NCI-H82 treated with DMSO at 0.1 percent for 48 hours (cell line): ENCODE data around the gene UCP2.
"Not testable (repeated sequence)": the region's sequence is repeated elsewhere in the genome, so short reads cannot be mapped to it uniquely, and the experiment has no call there.

Source experiments
- DNase-seq: peaks from one replicate; lab custom pipeline; 2025; ENCODE audit not compliant: unreplicated experiment; lab: John Stamatoyannopoulos, UW

UCP2 gene

DNA sequence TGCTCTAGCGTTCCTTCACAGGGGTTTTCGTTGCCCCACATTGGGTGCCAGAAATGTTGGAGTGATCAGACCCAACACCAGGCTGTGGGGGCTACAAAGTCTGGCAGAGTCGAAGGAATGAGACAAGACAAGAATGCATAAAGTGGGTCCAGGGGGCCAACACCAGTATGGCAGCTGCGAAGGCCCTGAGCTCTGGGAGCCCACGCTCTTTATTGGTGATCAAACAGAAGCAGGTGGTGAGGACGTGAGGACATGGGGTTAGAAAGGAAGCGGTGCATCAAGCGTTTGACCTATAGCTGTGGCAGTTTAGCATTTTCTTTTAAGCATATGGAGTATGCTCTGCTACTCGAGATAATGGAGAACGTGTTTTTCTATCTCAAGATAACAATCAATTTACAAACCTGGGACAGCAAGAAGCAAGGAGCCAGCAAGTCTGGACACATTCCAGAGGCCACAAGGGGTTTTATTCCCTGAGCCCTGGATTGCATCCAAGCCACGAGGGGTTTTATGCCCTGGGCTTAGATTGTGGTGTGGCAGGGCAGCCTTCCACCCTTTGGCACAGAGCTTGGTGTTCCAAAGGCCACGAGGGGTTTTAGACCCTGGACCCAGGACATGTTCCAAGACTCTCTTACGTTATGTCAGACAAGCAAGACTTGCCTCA, 35.7 kb downstream of the UCP2 start:
- no peak for DNase-seq

DNA sequence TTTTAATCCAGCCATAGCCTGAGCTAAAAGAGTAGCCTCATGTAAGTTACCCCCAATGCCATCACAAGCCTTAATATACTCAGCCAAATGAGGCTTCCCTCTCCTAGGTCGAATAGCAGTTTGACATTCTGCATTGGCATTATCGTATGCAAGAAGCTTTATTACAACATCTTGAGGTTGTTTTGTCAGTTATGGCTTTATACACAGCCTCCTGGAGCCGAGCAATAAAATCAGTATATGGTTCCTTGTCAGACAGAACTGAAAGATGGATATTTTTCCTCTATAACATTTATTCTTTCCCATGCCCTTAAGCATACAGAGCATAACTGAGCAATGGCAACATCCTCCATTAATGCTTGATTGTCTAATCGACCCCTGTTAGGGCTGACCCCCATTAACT, 37.2 kb downstream of the UCP2 start:
- DNase-seq = no peak

DNA sequence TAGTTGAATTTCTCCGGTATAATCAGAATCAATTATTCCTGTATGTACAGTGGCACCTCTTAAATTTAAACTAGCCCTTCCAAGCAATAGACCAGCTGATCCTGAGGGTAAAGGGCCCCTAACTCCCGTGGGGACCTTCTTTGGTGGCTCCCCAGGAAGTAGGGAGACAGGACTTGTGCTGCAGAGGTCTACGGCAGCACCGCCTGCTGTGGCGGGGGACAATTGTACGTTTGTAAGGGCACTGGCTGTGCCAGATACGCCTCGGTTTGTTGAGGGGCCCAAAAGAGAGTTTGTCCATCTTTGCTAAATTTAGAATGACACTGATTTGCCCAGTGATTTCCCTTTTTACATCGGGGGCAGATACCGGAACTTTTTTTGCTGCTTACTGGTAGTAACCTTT, 37.7 kb downstream of the UCP2 start:
- DNase-seq = no peak

DNA sequence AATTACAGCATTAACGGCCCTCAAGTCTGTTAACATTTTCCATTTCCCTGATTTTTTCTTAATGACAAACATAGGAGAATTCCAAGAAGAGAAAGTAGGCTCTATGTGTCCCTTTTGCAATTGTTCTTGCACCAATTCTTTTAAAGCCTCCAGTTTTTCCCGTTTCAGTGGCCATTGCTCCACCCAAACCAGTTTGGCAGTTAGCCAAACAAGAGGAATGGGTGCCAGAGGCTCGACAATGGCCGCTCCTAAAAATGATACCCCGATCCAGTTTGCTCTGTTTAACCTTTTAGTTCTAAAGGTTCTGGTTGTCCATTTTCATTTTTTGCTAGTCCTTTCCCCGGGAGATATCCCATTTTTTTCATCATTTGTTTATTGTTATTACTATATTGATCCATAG, 38.6 kb downstream of the UCP2 start:
- DNase-seq = no peak

DNA sequence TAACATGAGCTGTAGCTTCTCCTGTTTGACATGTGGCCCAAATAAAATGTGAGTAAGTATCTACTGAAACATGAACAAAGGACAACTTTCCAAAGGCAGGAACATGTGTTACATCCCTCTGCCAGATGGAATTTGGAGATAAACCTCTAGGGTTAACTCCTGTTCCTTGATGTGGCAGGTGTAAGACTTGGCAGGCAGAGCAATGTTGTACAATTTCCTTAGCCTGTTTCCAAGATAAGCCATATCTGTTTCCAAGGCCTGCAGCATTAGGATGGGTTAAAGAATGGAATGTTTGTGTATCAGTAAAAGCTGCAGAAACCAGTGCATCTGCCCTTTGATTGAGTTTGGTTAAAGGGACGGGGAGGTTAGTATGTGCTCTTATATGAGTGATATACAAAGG, 40.6 kb downstream of the UCP2 start:
- DNase-seq = no peak

DNA sequence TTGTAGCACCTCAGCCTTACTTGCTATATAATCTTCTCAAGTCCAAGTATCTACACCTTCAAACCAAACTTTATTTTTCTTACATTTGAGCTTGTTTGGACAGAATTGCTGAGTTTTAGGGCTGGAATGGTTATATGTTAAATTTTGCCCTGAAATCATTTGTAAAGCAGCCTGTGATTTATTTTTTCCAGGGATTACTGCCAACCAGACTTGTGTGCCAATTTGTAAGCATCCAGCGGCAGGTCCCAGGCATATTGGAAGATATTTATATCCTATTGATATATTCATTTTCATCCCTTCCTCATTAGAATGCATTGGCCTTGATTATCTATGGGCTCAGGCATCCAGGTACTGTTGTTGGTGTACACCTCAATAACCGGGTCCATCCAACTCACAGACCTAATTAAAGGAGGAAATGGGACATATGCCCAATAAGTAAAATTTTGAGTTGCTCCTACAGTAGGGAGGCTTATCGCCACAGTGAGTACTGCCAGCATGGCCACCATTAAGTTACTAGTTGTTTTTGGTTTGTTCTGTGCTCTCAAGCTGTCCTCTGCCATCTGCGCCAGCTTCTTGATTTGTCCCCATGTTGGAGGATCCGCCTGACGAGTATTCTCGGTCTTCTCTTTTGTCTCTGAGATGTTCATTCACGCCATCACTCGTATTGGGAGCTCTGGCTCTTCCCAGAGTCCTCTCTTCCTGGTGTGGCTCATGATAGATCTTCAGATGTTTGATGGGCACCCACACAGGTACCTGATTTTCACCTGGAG, 41.7 kb downstream of the UCP2 start:
- no peak for DNase-seq

DNA sequence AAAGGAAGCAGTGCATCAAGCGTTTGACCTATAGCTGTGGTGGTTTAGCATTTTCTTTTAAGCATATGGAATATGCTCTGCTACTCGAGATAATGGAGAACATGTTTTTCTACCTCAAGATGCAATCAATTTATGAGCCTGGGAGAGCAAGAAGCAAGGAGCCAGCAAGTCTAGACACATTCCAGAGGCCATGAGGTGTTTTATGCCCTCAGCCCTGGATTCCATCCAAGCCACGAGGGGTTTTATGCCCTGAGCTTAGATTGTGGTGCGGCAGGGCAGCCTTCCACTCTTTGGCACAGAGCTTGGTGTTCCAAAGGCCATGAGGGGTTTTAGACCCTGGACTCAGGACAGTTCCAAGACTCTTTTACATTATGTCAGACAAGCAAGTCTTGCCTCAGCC, 43.5 kb downstream of the UCP2 start:
- no peak for DNase-seq

DNA sequence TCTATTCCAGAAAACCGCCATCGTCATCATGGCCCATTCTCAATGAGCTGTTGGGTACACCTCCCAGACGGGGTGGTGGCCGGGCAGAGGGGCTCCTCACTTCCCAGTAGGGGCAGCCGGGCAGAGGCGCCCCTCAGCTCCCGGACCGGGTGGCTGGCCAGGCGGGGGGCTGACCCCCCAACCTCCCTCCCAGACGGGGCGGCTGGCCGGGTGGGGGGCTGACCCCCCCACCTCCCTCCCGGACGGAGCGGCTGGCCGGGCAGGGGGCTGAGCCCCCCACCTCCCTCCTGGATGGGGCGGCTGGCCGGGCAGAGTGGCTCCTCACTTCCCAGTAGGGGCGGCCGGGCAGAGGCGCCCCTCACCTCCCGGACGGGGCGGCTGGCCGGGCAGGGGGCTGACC, 46.6 kb downstream of the UCP2 start:
- not testable (repeated sequence) for DNase-seq

DNA sequence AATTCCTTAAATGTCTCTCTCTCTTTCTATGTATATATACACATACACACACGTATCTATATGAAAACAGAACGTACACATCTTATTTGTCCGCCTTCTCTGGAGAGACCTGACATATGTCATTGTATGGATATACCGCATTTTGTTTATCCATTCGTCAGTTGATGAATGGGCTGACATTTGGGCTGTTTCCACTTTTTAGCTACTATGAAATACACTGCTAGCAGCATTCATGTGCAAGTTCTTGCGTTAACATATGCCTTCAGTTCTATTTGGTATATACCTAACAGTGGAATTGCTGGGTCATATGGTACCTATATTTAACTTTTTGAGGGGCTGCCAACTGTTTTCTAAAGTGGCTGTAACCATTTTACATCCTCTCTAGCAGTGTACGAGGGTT, 49.9 kb downstream of the UCP2 start:
- DNase-seq = no peak

DNA sequence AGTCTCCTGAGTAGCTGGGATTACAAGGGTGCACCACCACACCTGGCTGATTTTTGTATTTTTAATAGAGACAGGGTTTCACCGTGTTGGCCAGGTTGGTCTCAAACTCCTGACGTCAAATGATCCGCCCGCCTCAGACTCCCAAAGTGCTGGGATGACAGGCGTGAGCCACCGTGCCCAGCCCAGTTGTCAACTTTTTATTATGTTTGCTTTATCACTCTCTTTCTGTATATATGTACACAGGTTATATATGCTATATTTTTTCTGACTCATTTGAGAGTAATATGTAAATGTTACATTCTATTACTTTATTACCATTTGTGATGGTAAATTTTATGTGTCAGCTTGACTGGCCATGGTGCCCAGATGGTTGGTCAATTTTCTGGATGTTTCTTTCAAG, 50.7 kb downstream of the UCP2 start:
- DNase-seq = no peak

DNA sequence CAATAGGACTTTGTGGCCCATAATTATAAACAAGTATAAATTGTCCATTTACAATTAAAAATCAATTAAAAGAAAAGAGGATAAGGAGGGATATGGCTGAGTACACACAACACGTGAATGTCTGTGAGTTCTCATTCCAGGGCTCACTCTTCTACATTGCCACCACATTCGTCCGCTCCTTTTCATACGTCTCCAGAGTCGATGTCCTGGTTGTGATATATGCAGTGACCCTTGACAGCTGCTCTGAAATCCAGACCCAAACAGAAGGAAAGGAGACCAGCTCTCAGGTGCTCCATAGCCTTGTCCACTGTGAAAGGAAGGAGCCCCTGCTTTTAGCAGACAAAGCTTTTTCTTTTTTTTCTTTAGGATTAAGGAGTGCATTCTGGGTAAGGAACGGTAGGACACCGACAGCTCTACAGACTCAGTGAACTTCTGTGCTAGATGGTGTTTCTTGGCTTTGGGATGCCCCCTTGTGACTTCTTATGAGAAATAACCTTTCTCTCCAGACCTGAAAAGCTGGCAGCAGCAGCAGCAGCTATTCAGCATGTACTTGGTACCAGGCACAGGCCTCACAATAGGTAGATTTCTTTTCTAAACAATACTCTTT, 51.5 kb downstream of the UCP2 start:
- DNase-seq = peak; percentile 74

DNA sequence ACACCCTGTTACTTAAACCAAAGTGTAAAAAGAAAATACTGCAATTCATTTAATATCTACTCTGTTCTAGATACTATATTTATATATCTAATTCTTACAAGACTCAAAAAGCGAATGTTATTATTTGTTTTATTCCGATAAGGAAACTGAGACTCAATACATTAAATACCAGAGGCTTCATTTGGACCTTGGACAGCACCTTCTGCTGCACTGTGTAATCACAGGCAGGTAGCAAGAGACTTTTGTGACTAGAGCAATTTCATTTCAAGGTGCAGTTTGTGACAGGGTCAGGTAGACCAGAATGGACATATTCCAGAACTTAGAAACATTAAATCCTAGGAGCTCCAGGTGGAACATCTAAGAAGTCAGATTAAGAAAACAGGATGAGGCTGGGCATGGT, 53.3 kb downstream of the UCP2 start:
- no peak for DNase-seq
